TTC549 (cell line): Measurements from ENCODE around the gene CPVL.

Source experiments
- FAIRE-seq: peaks from 2 replicates; lab custom pipeline; 2012; peaks lifted over from hg19 to GRCh38; lab: Jason Lieb, UNC

The CPVL gene

GRCh38 chr7:29090836-29091601 is 55.3 kb downstream of the CPVL start:
- no peak for FAIRE-seq

GRCh38 chr7:29090151-29090805 is 56.1 kb downstream of the CPVL start:
- FAIRE-seq, result no peak

- FAIRE-seq, result no peak
Observed at GRCh38 chr7:29087840-29088170, 58.5 kb downstream of the CPVL start.

- FAIRE-seq, result no peak
Observed at GRCh38 chr7:29086545-29086944, 59.8 kb downstream of the CPVL start.

GRCh38 chr7:29084832-29085231 is 61.5 kb downstream of the CPVL start:
- FAIRE-seq, result no peak

GRCh38 chr7:29080803-29081202 is 65.5 kb downstream of the CPVL start:
- no peak for FAIRE-seq

GRCh38 chr7:29078311-29079260 is 67.8 kb downstream of the CPVL start:
- FAIRE-seq, result no peak

GRCh38 chr7:29077854-29078253 is 68.5 kb downstream of the CPVL start:
- FAIRE-seq, result no peak

GRCh38 chr7:29077176-29077575 is 69.2 kb downstream of the CPVL start:
- no peak for FAIRE-seq

- FAIRE-seq, result no peak
Observed at GRCh38 chr7:29076631-29077030, 69.7 kb downstream of the CPVL start.

GRCh38 chr7:29075606-29076005 is 70.7 kb downstream of the CPVL start:
- FAIRE-seq, result no peak

- FAIRE-seq, result no peak
Observed at GRCh38 chr7:29071203-29071874, 75.0 kb downstream of the CPVL start.

- FAIRE-seq, result no peak
Observed at GRCh38 chr7:29066641-29067040, 79.7 kb downstream of the CPVL start.

- no peak for FAIRE-seq
Observed at GRCh38 chr7:29065181-29065857, 81.0 kb downstream of the CPVL start.

- FAIRE-seq, result no peak
Observed at GRCh38 chr7:29063872-29064271, 82.5 kb downstream of the CPVL start.

- no peak for FAIRE-seq
Observed at GRCh38 chr7:29063236-29063635, 83.1 kb downstream of the CPVL start.

- FAIRE-seq, result no peak
Observed at GRCh38 chr7:29053105-29053872, 93.0 kb downstream of the CPVL start.

GRCh38 chr7:29046978-29047377 is 99.4 kb downstream of the CPVL start:
- FAIRE-seq, result no peak

GRCh38 chr7:29045258-29046086 is 100.9 kb downstream of the CPVL start:
- no peak for FAIRE-seq

GRCh38 chr7:29044554-29044953 is 101.8 kb downstream of the CPVL start:
- FAIRE-seq, result no peak
